ENCODE results near the gene PPP1R16B.

DNA sequence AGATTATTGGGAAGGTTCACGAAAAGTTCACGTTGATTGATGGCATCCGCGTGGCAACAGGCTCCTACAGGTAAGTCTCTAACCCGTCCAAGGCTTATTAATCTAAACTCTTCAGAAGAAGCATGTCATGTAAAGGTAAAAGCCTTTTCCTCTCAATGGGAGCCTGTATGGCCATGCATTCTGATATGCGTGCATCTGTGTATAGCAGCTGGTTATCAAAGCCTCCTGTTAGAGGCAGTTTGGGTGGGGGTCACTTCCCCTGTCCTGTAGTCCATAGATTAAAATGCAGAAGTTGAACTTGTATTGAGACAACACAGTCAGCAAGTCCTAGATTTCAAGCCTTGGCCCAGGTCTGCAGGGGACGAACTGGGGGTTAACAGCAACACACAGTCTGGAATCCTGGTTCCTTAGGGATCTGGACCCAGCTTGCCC is 142.4 kb downstream of the PPP1R16B start:
- TF ChIP-seq, protein P1, sequence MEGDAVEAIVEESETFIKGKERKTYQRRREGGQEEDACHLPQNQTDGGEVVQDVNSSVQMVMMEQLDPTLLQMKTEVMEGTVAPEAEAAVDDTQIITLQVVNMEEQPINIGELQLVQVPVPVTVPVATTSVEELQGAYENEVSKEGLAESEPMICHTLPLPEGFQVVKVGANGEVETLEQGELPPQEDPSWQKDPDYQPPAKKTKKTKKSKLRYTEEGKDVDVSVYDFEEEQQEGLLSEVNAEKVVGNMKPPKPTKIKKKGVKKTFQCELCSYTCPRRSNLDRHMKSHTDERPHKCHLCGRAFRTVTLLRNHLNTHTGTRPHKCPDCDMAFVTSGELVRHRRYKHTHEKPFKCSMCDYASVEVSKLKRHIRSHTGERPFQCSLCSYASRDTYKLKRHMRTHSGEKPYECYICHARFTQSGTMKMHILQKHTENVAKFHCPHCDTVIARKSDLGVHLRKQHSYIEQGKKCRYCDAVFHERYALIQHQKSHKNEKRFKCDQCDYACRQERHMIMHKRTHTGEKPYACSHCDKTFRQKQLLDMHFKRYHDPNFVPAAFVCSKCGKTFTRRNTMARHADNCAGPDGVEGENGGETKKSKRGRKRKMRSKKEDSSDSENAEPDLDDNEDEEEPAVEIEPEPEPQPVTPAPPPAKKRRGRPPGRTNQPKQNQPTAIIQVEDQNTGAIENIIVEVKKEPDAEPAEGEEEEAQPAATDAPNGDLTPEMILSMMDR (IDR thresholded peaks at IDR 0.05) = no peak
- TF ChIP-seq POLR2A (IDR thresholded peaks at IDR 0.05) = no peak
